SK-N-SH (cell line): ENCODE measurements around the gene CKMT2.

ENCODE experiments used
- FOXM1 ChIP-seq: IDR thresholded peaks from 2 replicates; pipeline ENCODE4 v1.4.0; 2012; ENCODE audit warnings: low read depth, mild to moderate bottlenecking
- GATA2 ChIP-seq: sonication (generic); formaldehyde crosslinking; IDR thresholded peaks from 2 replicates; pipeline ENCODE4 v1.5.0; 2020; ENCODE audit warnings: mild to moderate bottlenecking, missing genetic modification reagents
- NFIC ChIP-seq: IDR thresholded peaks from 2 replicates; pipeline ENCODE4 v1.4.0; 2012; ENCODE audit warnings: borderline replicate concordance
- SMC3 ChIP-seq: IDR thresholded peaks from 2 replicates; pipeline ENCODE4 v1.6.1; 2012; ENCODE audit warnings: low read depth, low read length, improper control_type of control experiment
- TF ChIP-seq, protein P1 (sequence below): fragments of 200-600 bp; sonication (generic); IDR thresholded peaks from 2 replicates; pipeline ENCODE4 v1.6.1; 2017; ENCODE audit warnings: antibody characterized with exemption, mild to moderate bottlenecking, moderate library complexity
- TF ChIP-seq, protein P2 (sequence below): IDR thresholded peaks from 2 replicates; pipeline ENCODE4 v1.6.1; 2012; ENCODE audit warnings: mild to moderate bottlenecking, low read depth, low read length, moderate library complexity

DNA sequence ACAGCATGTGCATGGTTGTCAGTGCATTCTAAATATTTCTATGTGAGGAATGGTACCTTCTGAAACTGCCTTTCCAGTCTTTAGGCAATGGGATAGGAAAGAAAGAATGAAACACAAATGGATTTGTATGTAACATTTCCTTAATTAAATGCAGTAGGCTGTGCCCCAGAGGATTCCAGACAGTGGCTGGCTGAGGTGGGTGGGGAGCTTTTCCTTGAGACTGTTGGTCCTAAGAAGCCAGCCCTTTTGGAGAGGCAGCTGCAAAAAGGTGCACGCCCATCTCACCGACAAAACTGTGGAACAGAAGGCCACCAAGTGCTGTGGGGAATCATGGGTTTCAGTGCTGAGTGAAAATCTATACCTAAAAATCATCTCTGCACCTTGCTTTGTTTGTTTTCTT is 6.8 kb upstream of the CKMT2 start:
- TF ChIP-seq, protein P1, sequence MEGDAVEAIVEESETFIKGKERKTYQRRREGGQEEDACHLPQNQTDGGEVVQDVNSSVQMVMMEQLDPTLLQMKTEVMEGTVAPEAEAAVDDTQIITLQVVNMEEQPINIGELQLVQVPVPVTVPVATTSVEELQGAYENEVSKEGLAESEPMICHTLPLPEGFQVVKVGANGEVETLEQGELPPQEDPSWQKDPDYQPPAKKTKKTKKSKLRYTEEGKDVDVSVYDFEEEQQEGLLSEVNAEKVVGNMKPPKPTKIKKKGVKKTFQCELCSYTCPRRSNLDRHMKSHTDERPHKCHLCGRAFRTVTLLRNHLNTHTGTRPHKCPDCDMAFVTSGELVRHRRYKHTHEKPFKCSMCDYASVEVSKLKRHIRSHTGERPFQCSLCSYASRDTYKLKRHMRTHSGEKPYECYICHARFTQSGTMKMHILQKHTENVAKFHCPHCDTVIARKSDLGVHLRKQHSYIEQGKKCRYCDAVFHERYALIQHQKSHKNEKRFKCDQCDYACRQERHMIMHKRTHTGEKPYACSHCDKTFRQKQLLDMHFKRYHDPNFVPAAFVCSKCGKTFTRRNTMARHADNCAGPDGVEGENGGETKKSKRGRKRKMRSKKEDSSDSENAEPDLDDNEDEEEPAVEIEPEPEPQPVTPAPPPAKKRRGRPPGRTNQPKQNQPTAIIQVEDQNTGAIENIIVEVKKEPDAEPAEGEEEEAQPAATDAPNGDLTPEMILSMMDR = no peak
- TF ChIP-seq, protein P2, sequence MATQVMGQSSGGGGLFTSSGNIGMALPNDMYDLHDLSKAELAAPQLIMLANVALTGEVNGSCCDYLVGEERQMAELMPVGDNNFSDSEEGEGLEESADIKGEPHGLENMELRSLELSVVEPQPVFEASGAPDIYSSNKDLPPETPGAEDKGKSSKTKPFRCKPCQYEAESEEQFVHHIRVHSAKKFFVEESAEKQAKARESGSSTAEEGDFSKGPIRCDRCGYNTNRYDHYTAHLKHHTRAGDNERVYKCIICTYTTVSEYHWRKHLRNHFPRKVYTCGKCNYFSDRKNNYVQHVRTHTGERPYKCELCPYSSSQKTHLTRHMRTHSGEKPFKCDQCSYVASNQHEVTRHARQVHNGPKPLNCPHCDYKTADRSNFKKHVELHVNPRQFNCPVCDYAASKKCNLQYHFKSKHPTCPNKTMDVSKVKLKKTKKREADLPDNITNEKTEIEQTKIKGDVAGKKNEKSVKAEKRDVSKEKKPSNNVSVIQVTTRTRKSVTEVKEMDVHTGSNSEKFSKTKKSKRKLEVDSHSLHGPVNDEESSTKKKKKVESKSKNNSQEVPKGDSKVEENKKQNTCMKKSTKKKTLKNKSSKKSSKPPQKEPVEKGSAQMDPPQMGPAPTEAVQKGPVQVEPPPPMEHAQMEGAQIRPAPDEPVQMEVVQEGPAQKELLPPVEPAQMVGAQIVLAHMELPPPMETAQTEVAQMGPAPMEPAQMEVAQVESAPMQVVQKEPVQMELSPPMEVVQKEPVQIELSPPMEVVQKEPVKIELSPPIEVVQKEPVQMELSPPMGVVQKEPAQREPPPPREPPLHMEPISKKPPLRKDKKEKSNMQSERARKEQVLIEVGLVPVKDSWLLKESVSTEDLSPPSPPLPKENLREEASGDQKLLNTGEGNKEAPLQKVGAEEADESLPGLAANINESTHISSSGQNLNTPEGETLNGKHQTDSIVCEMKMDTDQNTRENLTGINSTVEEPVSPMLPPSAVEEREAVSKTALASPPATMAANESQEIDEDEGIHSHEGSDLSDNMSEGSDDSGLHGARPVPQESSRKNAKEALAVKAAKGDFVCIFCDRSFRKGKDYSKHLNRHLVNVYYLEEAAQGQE = no peak
- TF ChIP-seq GATA2 (CRISPR knock-in tag) (no peak), SMC3 (no peak), NFIC (no peak), FOXM1 (no peak)
